8988T (cell line): ENCODE measurements around the gene DERA.
"Not testable (repeated sequence)": the region's sequence is repeated elsewhere in the genome, so short reads cannot be mapped to it uniquely, and the experiment has no call there.

Experiments used
- DNase-seq: peaks from one replicate; pipeline ENCODE4 v3.0.0; 2011

DERA gene

GRCh38 chr12:15910468-15910863 is 666 bp upstream of the DERA start:
- DNase-seq = no peak

- not testable (repeated sequence) for DNase-seq
Measured at GRCh38 chr12:15911931-15912330, 799 bp downstream of the DERA start.

DNA sequence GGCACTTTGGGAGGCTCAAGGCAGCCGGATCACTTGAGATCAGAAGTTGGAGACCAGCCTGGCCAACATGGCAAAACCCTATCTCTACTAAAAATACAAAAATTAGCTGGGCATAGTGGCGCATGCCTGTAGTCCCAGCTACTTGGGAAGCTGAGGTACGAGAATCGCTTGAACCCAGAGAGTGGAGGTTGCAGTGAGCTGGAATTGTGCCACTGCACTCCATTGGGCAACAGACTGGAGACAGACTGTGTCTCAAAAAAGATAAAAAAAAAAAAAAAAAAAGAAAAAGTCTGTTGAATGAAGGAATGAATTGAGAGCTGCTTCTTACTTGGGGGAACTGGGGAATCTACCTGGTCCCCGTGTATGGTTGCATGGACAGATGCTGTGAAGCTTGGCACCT is 3.0 kb downstream of the DERA start:
- DNase-seq = not testable (repeated sequence)

- no peak for DNase-seq
Measured at GRCh38 chr12:15918066-15918465, 6.9 kb downstream of the DERA start.

- DNase-seq = no peak
Measured at GRCh38 chr12:15919418-15919817, 8.3 kb downstream of the DERA start.

DNA sequence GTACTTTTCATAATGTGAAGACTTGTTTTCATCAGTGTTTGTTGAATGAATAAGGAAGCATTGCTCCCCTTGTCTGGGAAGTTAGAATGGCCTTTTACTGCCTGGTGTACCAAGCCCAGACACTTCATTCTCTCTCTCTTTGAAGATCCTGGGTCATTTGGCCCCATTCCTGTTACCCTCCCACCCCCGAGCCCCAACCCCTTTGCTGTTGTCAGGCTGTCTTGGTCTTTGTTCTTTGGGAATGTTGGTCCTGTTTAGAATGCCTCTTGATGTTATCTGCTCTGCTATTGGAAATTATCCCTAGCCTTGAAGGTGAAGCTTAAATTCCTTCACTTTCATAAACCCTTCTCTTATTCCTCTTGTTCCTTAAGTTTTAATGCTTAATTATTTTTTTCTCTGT is 13.8 kb downstream of the DERA start:
- no peak for DNase-seq

- DNase-seq = no peak
Measured at GRCh38 chr12:15928346-15928745, 17.2 kb downstream of the DERA start.

GRCh38 chr12:15928870-15929571 is 17.9 kb downstream of the DERA start:
- DNase-seq = no peak

DNA sequence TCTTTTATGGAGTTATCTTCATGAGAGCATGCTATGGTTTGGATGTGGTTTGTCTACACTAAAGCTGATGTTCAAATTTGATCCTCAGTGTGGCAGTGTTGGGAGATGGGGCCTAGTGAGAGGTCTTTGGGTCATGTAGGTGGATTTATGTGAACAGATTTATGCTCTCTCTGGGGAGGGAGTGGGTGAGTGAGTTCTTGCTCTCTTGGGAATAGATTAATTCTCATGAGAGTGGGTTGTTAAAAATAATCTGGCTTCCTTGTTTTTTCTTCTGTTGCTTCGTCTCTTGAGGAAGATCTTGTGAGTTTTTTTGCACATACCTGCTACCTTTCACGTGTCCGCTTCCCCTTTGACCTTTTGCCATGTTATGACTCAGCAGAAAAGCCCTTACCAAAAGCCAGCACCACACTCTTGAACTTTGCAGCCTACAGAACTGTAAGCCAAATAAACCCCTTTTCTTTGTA is 20.5 kb downstream of the DERA start:
- no peak for DNase-seq

- no peak for DNase-seq
Measured at GRCh38 chr12:15932327-15932726, 21.2 kb downstream of the DERA start.

DNA sequence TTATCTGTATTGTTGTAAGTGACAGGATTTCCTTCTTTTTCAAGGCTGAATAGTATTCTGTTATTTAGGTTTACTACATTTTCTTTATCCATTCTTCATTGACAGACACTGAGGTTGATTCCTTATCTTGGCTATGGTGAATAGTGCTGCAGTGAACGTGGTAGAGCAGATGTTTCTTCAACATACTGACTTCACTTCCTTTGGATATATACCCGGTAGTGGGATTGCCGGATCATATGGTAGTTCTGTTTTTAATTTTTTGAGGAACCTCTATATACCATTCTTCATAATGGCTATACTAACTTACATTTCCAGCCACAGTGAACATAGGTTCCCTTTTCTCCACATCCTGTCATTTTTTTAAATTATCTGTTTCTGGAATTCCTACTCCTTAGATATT is 21.8 kb downstream of the DERA start:
- no peak for DNase-seq

GRCh38 chr12:15933751-15934150 is 22.6 kb downstream of the DERA start:
- no peak for DNase-seq

DNA sequence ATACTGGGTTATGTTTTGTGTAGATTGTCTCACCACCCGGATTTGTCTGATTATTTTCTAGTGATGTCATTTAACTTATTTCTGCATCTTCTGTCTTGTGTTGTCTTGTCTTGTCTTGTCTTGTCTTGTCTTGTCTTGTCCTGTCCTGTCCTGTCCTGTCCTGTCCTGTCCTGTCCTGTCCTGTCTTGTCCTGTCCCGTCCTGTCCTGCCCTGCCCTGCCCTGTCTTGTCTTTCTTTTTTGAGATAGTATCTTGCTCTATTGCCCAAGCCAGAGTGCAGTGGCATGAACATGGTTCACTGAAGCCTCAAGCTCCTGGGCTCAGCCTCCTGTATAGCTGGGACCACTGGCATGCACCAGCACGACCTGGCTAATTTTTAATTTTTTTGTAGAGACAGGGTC is 25.6 kb downstream of the DERA start:
- no peak for DNase-seq

- no peak for DNase-seq
Measured at GRCh38 chr12:15937902-15938301, 26.8 kb downstream of the DERA start.

DNA sequence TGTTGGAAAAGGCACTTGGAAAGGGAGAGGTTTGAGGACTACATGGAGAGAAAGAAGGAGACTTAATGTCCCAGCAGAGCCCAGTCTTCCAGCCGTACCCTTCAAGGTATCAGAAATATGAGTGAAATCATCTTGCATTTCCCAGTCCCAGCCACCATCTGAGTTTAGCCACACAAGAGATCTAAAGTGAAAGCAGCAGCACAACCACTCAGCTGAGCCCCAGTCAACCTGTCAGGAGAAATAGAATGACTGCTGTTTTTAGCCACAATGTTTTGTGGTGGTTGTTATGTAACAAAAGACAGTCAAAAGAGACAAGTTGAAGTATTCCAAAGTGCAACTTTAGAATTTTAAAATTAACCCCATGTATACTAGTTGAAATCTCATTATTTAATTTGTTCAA is 28.0 kb downstream of the DERA start:
- no peak for DNase-seq

- DNase-seq = no peak
Measured at GRCh38 chr12:15942475-15942874, 31.3 kb downstream of the DERA start.

DNA sequence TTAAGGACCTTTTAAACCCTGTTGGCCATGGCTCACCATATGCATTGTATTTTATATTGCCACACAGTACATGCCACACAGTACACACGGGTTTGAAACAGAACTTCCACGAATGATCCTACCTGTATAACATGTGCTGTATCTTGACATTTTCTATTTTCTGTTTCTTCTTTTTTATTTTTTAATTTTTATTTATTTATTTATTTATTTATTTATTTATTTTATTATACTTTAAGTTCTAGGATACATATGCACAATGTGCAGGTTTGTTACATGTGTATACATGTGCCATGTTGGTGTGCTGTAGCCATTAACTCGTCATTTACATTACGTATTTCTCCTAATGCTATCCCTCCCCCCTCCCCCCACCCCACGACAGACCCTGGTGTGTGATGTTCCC is 32.4 kb downstream of the DERA start:
- DNase-seq = not testable (repeated sequence)

DNA sequence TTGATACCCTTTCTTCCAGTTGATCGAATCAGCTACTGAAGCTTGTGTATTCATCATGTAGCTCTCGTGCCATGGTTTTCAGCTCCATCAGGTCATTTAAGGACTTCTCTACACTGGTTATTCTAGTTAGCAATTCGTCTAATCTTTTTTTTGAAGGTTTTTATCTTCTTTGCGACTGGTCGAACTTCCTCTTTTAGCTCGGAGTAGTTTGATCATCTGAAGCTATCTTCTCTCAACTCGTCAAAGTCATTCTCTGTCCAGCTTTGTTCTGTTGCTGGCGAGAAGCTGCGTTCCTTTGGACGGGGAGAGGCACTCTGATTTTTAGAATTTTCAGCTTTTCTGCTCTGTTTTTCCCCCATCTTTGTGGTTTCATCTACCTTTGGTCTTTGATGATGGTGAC is 37.3 kb downstream of the DERA start:
- not testable (repeated sequence) for DNase-seq

DNA sequence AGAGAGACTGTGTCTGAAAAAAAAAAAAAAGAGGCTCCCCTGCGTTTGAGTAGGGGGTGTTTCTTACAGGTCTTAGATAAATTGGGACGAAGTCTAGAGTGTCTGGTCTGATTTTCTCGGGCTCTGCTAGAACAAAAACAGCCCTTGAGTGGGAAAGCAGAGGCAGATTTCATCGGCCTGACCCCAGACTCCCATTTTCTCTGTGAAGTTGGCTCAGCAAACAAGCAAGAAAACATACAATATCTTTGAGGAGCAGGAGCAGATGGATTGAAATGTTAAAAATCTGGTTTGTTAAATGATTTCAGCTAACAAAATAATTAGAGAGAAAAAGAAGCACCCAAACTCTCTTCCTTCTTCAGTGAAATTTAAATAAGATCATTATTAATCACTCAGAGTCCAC is 44.1 kb downstream of the DERA start:
- no peak for DNase-seq

DNA sequence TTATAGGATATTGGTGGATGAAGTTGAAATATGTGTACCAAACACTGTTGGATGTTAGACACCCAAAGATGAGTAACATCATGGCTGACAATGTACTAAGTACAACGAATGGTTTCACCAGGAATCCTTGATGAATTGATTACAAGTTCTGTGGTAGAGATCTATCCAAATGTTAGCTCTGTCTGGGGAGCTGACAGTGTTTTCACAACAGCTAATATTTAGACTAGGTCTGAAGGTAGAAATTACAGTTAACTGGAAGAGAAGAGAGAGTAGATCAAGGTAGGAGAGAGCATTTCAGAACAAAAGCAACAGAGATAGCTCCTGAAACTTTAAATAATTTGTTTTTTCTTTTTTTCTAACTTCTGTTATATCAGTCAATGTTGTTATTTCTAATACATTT is 44.9 kb downstream of the DERA start:
- no peak for DNase-seq

- no peak for DNase-seq
Measured at GRCh38 chr12:15956413-15957185, 45.5 kb downstream of the DERA start.

DNA sequence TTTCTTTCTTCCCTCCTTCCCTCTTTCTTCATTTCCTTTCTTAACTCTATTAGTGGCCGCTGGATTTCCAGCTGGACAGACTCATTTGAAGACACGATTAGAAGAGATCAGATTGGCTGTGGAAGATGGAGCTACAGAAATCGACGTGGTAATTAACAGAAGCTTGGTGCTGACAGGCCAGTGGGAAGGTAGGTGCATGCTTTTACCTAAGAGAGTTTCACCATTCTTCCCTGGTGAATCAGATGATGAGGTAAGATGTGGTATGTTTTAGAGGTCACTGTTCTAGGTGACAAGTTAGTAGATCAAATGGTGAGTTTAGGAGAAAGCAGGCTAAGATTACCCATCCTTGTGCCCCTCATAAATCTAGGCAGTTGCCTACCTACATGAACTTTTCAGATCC is 51.6 kb downstream of the DERA start:
- no peak for DNase-seq

- DNase-seq = no peak
Measured at GRCh38 chr12:15963271-15963670, 52.1 kb downstream of the DERA start.

GRCh38 chr12:15966426-15966825 is 55.3 kb downstream of the DERA start:
- DNase-seq = no peak

DNA sequence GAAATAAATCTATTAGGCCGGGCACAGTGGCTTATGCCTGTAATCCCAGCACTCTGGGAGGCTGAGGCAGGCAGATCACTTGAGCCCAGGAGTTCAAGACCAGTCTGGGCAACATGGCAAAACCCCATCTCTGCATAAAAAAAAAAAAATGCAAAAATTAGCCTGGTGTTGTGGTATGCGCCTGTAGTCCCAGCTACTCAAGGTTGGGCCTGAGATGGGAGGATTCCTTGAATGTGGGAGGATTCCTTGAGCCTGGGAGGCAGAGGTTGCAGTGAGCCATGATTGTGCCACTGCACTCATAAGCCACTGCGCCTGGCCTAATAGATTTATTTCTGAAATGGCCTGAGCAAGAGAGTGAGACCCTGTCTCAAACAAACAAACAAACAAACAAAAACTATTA is 55.9 kb downstream of the DERA start:
- not testable (repeated sequence) for DNase-seq
